Endothelial cell of umbilical vein (primary cell): ENCODE measurements around the gene IKZF1.

Experiments used
- CTCF ChIP-seq, 2 donors: IDR thresholded peaks; 1 replicate in 1 of 2; 2 replicates in 1 of 2; pipeline ENCODE4 v1.5.1; 2011; ENCODE audit warnings: low read length in 2 of 2, mild to moderate bottlenecking in 2 of 2, moderate library complexity in 2 of 2, control low read depth in 1 of 2, inconsistent platforms in 1 of 2, low read depth in 1 of 2; ENCODE audit not compliant: insufficient read depth in 1 of 2; ENCODE audit errors: extremely low read depth in 1 of 2
- EZH2 ChIP-seq: IDR thresholded peaks from 2 replicates; pipeline ENCODE4 v1.6.1; 2012; ENCODE audit warnings: borderline replicate concordance, low read depth, mild to moderate bottlenecking, moderate library complexity, low read length, inconsistent platforms; ENCODE audit not compliant: severe bottlenecking
- JUN ChIP-seq: IDR thresholded peaks from 2 replicates; pipeline ENCODE4 v1.6.1; 2011; ENCODE audit warnings: borderline replicate concordance, low read depth; ENCODE audit not compliant: insufficient read length, insufficient read depth
- MYC ChIP-seq: IDR thresholded peaks from one replicate; pipeline ENCODE4 v1.6.1; 2011; ENCODE audit warnings: mild to moderate bottlenecking, low read depth, low read length
- POLR2A ChIP-seq: IDR thresholded peaks from 2 replicates; pipeline ENCODE4 v1.6.1; 2012; ENCODE audit warnings: low read depth, mild to moderate bottlenecking, control low read depth, low read length
- POLR2AphosphoS5 ChIP-seq: IDR thresholded peaks from 2 replicates; pipeline ENCODE4 v1.6.1; 2012; ENCODE audit warnings: low read depth, mild to moderate bottlenecking, control low read depth, low read length, moderate library complexity; ENCODE audit not compliant: insufficient read depth

DNA sequence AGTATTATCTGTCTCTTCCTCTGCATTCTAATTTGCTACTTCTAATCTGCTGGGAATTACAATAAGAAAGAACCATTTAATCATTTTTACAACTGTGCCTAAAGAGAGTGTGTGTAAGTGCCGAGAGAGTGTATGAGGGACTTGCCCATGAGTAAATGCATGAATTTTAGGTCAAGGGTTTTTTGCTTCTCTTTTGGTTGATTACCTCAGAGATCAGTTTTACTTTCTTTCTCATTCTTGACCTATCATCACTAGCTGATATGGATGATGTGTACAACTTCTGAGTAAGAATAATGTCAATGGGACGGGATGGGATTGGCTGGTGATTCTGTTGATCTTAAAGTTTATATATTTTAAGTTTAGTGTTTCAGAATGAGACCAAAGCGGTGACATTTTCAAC is 47.8 kb downstream of the IKZF1 start:
- TF ChIP-seq POLR2AphosphoS5 (no peak), CTCF (IDR thresholded peaks at IDR 0.05; ENCODE audit: extremely low read depth in 1 of 2, insufficient read depth in 1 of 2, low read depth in 1 of 2, low read length in 2 of 2) (no peak), POLR2A (no peak), JUN (no peak), MYC (no peak), EZH2 (no peak)
